Lung (tissue), 12 donors: ENCODE results near the gene PRKCE. TPM values are rescaled to one million over a fixed set of nuclear protein-coding genes. Genes with fewer than 3 reads are reported as not detected.

Experiments used
- ATAC-seq: fragments of 200-7000 bp; cut with Tn5 transposase; one replicate; pipeline ENCODE4 v1.9.1; 2020; ENCODE audit warnings: moderate number of reproducible peaks; ENCODE audit not compliant: insufficient read depth, low FRiP score
- DNase-seq, 3 donors: peaks; one replicate each; pipeline ENCODE4 v3.0.0-alpha.2; 2013 to 2017
- H3K27ac ChIP-seq, 2 donors: one replicate each; pipeline ENCODE4 v1.5.1; 2013; ENCODE audit warnings: mild to moderate bottlenecking in 2 of 2, moderate library complexity in 2 of 2, control low read depth in 1 of 2, inconsistent platforms in 1 of 2, low read depth in 1 of 2, low read length in 1 of 2
- H3K27me3 ChIP-seq, 3 donors: one replicate each; pipeline ENCODE4 v1.5.1; 2013; ENCODE audit warnings: low read length in 2 of 3; ENCODE audit not compliant: control insufficient read depth in 3 of 3, insufficient read depth in 3 of 3
- H3K36me3 ChIP-seq, 4 donors: one replicate each; pipeline ENCODE4 v1.5.1; 2013; ENCODE audit warnings: low read length in 4 of 4, mild to moderate bottlenecking in 1 of 4, moderate library complexity in 1 of 4; ENCODE audit not compliant: control insufficient read depth in 4 of 4, insufficient read depth in 4 of 4
- H3K4me1 ChIP-seq, 5 donors: one replicate each; pipeline ENCODE4 v1.5.1; 2013; ENCODE audit warnings: low read length in 5 of 5, mild to moderate bottlenecking in 2 of 5, moderate library complexity in 1 of 5; ENCODE audit not compliant: control insufficient read depth in 5 of 5, insufficient read depth in 5 of 5
- H3K4me3 ChIP-seq: one replicate; pipeline ENCODE4 v1.5.1; 2013; ENCODE audit warnings: mild to moderate bottlenecking, control low read depth, moderate library complexity
- H3K9ac ChIP-seq, 2 donors: one replicate each; pipeline ENCODE4 v1.5.1; 2013; ENCODE audit warnings: low read length in 2 of 2, control low read depth in 1 of 2; ENCODE audit not compliant: insufficient read depth in 1 of 2
- H3K9me3 ChIP-seq, 4 donors: one replicate each; pipeline ENCODE4 v1.5.1; 2013; ENCODE audit warnings: low read length in 3 of 4, mild to moderate bottlenecking in 1 of 4, moderate library complexity in 1 of 4; ENCODE audit not compliant: control insufficient read depth in 4 of 4, insufficient read depth in 3 of 4
- WGBS, 2 donors: extraction: QIAGEN DNeasy Blood & Tissue Kit; methylation state at CpG; one replicate each; pipeline ENCODE4 v1.1.7; 2013; 5-methylcytosine and 5-hydroxymethylcytosine counted together
- polyA plus RNA-seq, 2 donors: library from polyadenylated mRNA; stranded (reverse); fragments of 200-250 nt; gene quantifications; one replicate each; pipeline ENCODE4 v1.2.1, GENCODE V29; 2013
- total RNA-seq, 2 donors: library from RNA; depleted of rRNA in 1 of 2; stranded (reverse); fragments of >200 nt in 1 of 2; gene quantifications; one replicate each; pipeline ENCODE4 v1.2.1, GENCODE V29; 2014 to 2021
- TF ChIP-seq, protein P1 (sequence below): IDR thresholded peaks from 2 replicates; pipeline ENCODE4 v1.5.1; 2012; ENCODE audit warnings: mild to moderate bottlenecking; ENCODE audit errors: control extremely low read depth, extremely low read depth
- donor health status: control.
- donor health status: control.
- donor health status: Bipolar disorder and iron deficiency.
- donor health status: healthy.
- donor health status: DM: yes; HTN: yes; CAD: no.

The PRKCE gene
- total and polyA plus RNA-seq, 4 donors, result 12.5 to 82.2 (median 32.1) TPM

DNA sequence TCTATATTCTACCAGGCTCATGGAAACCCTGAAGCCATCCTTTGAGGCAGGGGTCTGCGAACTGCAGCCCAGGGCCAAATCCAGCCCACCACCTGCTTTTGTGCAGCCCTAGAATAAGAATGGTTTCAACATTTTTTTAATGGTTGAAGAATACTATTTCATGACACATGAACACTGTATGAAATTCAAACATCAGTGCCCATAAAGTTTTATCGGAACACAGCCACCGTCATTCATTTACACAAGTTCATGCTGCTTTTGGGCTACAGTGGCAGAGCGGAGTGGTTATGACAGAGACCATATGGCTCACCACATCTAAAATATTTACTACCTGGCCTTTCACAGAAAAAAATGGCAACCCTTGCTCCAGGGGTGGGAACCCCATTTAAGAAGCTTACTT lies 521.6 kb downstream of the PRKCE start:
- H3K27ac ChIP-seq, result no peak overlapping the region
- DNase-seq (no peak), ATAC-seq (no peak)
- no peaks in the 10 kb centered on the region for H3K27me3 ChIP-seq
- peaks cover 0 to 44% (median 21%) of the 10 kb centered on the region in 5 donors for H3K4me1 ChIP-seq
- TF ChIP-seq, protein P1, sequence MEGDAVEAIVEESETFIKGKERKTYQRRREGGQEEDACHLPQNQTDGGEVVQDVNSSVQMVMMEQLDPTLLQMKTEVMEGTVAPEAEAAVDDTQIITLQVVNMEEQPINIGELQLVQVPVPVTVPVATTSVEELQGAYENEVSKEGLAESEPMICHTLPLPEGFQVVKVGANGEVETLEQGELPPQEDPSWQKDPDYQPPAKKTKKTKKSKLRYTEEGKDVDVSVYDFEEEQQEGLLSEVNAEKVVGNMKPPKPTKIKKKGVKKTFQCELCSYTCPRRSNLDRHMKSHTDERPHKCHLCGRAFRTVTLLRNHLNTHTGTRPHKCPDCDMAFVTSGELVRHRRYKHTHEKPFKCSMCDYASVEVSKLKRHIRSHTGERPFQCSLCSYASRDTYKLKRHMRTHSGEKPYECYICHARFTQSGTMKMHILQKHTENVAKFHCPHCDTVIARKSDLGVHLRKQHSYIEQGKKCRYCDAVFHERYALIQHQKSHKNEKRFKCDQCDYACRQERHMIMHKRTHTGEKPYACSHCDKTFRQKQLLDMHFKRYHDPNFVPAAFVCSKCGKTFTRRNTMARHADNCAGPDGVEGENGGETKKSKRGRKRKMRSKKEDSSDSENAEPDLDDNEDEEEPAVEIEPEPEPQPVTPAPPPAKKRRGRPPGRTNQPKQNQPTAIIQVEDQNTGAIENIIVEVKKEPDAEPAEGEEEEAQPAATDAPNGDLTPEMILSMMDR, result no peak
- WGBS, 2 donors, result 96 to 98% methylated on average over 4 of the region's 4 CpGs
- H3K9me3 ChIP-seq, result peaks cover 0 to 4% (median 0%) of the 10 kb centered on the region in 4 donors
- H3K4me3 ChIP-seq, result no peak overlapping the region
- H3K36me3 ChIP-seq, result peaks cover 0 to 6% (median 0%) of the 10 kb centered on the region in 4 donors
- no peak overlapping the region for H3K9ac ChIP-seq

DNA sequence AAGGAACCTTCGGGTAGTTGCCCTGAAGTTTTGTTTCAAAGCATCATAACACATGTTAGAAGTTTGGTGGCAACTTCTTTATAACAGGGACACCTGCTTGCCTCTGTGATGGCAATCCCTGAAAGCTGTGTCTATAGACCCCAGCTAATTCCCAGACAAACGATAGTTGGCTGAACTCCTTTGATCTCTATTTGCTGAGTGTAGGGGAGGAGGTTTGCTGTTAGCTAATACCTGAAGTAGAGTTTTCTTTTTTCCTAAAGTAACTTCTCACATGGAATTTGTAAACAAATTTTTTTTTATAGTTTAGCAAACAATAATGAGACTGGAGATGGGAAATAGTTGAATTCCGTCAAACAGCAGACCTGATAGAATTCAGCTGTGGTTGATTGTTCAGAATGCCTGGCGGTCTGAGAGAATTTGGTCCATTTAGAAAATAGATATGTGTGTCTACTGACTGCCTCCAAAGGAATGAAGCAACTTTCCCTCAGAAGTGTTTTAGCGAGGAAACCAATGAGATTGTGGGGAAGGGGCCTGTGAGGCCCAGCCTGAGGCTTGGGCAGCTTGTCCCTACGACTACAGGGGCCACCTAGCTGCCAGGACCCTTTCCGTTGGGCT lies 522.3 kb downstream of the PRKCE start:
- Histone ChIP-seq H3K36me3 (peaks cover 0 to 2% (median 0%) of the 10 kb centered on the region in 4 donors), H3K4me1 (peaks cover 0 to 51% (median 21%) of the 10 kb centered on the region in 5 donors), H3K27ac (no peak overlapping the region), H3K9ac (no peak overlapping the region), H3K9me3 (peaks cover 0 to 4% (median 0%) of the 10 kb centered on the region in 4 donors), H3K27me3 (no peaks in the 10 kb centered on the region), H3K4me3 (no peak overlapping the region)
- 77 to 83% methylated on average over 7 of the region's 7 CpGs for WGBS, 2 donors
- peak in 2 of 3 donors; percentile 52 to 70 for DNase-seq
- no peak for ATAC-seq
- TF ChIP-seq, protein P1, result no peak

DNA sequence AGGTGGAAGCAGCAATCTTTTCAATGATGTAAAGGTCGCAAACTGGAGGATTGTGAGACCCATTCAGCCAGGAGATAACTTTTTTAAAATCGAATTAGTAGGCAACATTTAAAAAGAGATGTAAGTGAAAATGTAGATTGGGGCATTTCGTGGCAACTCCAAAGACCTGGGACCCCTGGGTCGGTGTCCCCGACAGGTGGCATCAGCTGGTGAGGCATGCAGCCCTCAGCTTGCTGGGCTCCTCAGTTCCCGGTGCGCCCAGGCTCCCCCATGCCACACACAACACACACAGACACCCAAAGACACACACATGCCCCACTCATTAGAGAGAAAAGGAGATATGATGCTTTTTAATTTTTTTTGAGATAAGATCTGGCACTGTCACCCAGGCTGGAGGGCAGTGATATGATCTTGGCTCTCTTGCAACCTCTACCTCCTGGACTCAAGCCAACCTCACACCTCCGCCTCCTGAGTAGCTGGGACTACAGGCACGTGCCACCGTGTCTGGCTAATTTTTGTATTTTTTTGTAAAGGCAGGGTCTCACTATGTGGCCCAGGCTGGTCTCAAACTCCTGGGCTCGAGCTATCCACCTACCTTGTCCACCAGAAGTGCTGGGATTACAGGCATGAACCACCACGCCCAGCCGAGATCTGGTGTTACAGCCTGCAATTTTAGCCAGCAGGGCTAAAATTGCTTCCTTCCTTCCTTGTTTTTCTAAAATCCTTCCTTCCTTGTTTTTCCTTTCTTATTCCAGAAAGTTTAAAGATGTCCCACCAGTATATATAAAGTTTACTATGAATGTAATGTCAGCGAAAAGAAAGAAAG lies 523.1 kb downstream of the PRKCE start:
- ATAC-seq, result no peak
- DNase-seq, result no peak
- no peak overlapping the region for H3K4me3 ChIP-seq
- WGBS, 2 donors, result 81 to 82% methylated on average over 14 of the region's 14 CpGs
- no peaks in the 10 kb centered on the region for H3K36me3 ChIP-seq
- peaks cover 0 to 4% (median 0%) of the 10 kb centered on the region in 4 donors for H3K9me3 ChIP-seq
- peaks cover 0 to 59% (median 29%) of the 10 kb centered on the region in 5 donors for H3K4me1 ChIP-seq
- no peak overlapping the region for H3K27ac ChIP-seq
- no peaks in the 10 kb centered on the region for H3K27me3 ChIP-seq
- TF ChIP-seq, protein P1, result no peak
- no peak overlapping the region for H3K9ac ChIP-seq
